ENCODE measurements around the gene PCSK5.

Gene PCSK5

GRCh38 chr9:75958226-75958625 is 67.8 kb downstream of the PCSK5 start:
- no peak overlapping the region for H3K4me2 ChIP-seq (ENCODE audit: low read depth, low read length, poor library complexity, severe bottlenecking)
- no peaks in the 10 kb centered on the region for H3K36me3 ChIP-seq (ENCODE audit: low read length)
- H3K9me3 ChIP-seq (ENCODE audit: insufficient read depth, low read length): no peaks in the 10 kb centered on the region
- no peaks in the 10 kb centered on the region for H3K27me3 ChIP-seq (ENCODE audit: low read length)
- TF ChIP-seq EZH2phosphoT487 (conservative IDR thresholded peaks at IDR 0.05; ENCODE audit: low read length) (no peak), CTCF (IDR thresholded peaks at IDR 0.05; ENCODE audit: insufficient read depth, low read length, poor library complexity, severe bottlenecking) (no peak)
- H3F3A ChIP-seq (ENCODE audit: insufficient read depth): no peaks in the 10 kb centered on the region
- H3K27ac ChIP-seq (ENCODE audit: low read depth, low read length): no peak overlapping the region
- no peaks in the 10 kb centered on the region for H3K9me2 ChIP-seq (replicated peaks; ENCODE audit: insufficient read depth, low read length)
- no peaks in the 10 kb centered on the region for H4K20me1 ChIP-seq (ENCODE audit: low read depth, low read length)
- no peak overlapping the region for H3K9ac ChIP-seq (ENCODE audit: low read length)
- H3K4me3 ChIP-seq (ENCODE audit: insufficient read depth, low read length, poor library complexity, severe bottlenecking): no peak overlapping the region
- no peak overlapping the region for H2AFZ ChIP-seq (ENCODE audit: low read depth, low read length, severe bottlenecking)
- no peaks in the 10 kb centered on the region for H3K79me2 ChIP-seq (ENCODE audit: insufficient read depth, low read length)

- H3K79me2 ChIP-seq (ENCODE audit: insufficient read depth, low read length): no peaks in the 10 kb centered on the region
- no peaks in the 10 kb centered on the region for H3K9me2 ChIP-seq (replicated peaks; ENCODE audit: insufficient read depth, low read length)
- no peaks in the 10 kb centered on the region for H3K9me3 ChIP-seq (ENCODE audit: insufficient read depth, low read length)
- H3K4me3 ChIP-seq (ENCODE audit: insufficient read depth, low read length, poor library complexity, severe bottlenecking): no peak overlapping the region
- no peak overlapping the region for H2AFZ ChIP-seq (ENCODE audit: low read depth, low read length, severe bottlenecking)
- H3K36me3 ChIP-seq (ENCODE audit: low read length): no peaks in the 10 kb centered on the region
- no peaks in the 10 kb centered on the region for H3K27me3 ChIP-seq (ENCODE audit: low read length)
- H3K4me2 ChIP-seq (ENCODE audit: low read depth, low read length, poor library complexity, severe bottlenecking): no peak overlapping the region
- H3F3A ChIP-seq (ENCODE audit: insufficient read depth): no peaks in the 10 kb centered on the region
- no peak overlapping the region for H3K27ac ChIP-seq (ENCODE audit: low read depth, low read length)
- no peaks in the 10 kb centered on the region for H4K20me1 ChIP-seq (ENCODE audit: low read depth, low read length)
- no peak overlapping the region for H3K9ac ChIP-seq (ENCODE audit: low read length)
- TF ChIP-seq EZH2phosphoT487 (conservative IDR thresholded peaks at IDR 0.05; ENCODE audit: low read length) (no peak), CTCF (IDR thresholded peaks at IDR 0.05; ENCODE audit: insufficient read depth, low read length, poor library complexity, severe bottlenecking) (no peak)
These were observed 70.1 kb downstream of the PCSK5 start for GRCh38 chr9:75960551-75960950.

GRCh38 chr9:75962013-75962661 is 71.7 kb downstream of the PCSK5 start:
- H4K20me1 ChIP-seq (ENCODE audit: low read depth, low read length): no peaks in the 10 kb centered on the region
- H3K4me2 ChIP-seq (ENCODE audit: low read depth, low read length, poor library complexity, severe bottlenecking): no peak overlapping the region
- H3K36me3 ChIP-seq (ENCODE audit: low read length): no peaks in the 10 kb centered on the region
- no peak overlapping the region for H3K27ac ChIP-seq (ENCODE audit: low read depth, low read length)
- H3K9me3 ChIP-seq (ENCODE audit: insufficient read depth, low read length): no peaks in the 10 kb centered on the region
- H3K4me3 ChIP-seq (ENCODE audit: insufficient read depth, low read length, poor library complexity, severe bottlenecking): no peak overlapping the region
- no peak overlapping the region for H2AFZ ChIP-seq (ENCODE audit: low read depth, low read length, severe bottlenecking)
- H3K9me2 ChIP-seq (replicated peaks; ENCODE audit: insufficient read depth, low read length): no peaks in the 10 kb centered on the region
- no peak overlapping the region for H3K9ac ChIP-seq (ENCODE audit: low read length)
- no peaks in the 10 kb centered on the region for H3K79me2 ChIP-seq (ENCODE audit: insufficient read depth, low read length)
- TF ChIP-seq EZH2phosphoT487 (conservative IDR thresholded peaks at IDR 0.05; ENCODE audit: low read length): no peak
- TF ChIP-seq CTCF (IDR thresholded peaks at IDR 0.05; ENCODE audit: insufficient read depth, low read length, poor library complexity, severe bottlenecking): no peak
- no peaks in the 10 kb centered on the region for H3K27me3 ChIP-seq (ENCODE audit: low read length)
- no peaks in the 10 kb centered on the region for H3F3A ChIP-seq (ENCODE audit: insufficient read depth)
